Colon (tissue), 2 donors: Measurements from ENCODE around the gene C19orf12.

Source experiments
- FAIRE-seq: peaks from 2 replicates; lab custom pipeline; 2012; peaks lifted over from hg19 to GRCh38; lab: Jason Lieb, UNC
- donor health status: control.
- donor health status: control.

Gene C19orf12

GRCh38 chr19:29695765-29696564, 19.1 kb downstream of the C19orf12 start:
- FAIRE-seq = no peak

GRCh38 chr19:29694669-29695627, 20.1 kb downstream of the C19orf12 start:
- FAIRE-seq = no peak

- no peak for FAIRE-seq
Observed at GRCh38 chr19:29694161-29694560, 20.9 kb downstream of the C19orf12 start.

GRCh38 chr19:29690842-29691241, 24.2 kb downstream of the C19orf12 start:
- no peak for FAIRE-seq

GRCh38 chr19:29687897-29688728, 26.9 kb downstream of the C19orf12 start:
- FAIRE-seq = no peak

- FAIRE-seq = no peak
Observed at GRCh38 chr19:29687244-29687896, 27.7 kb downstream of the C19orf12 start.

GRCh38 chr19:29686285-29686805, 28.7 kb downstream of the C19orf12 start:
- no peak for FAIRE-seq

GRCh38 chr19:29685326-29685725, 29.7 kb downstream of the C19orf12 start:
- no peak for FAIRE-seq

GRCh38 chr19:29683009-29683408, 32.1 kb downstream of the C19orf12 start:
- FAIRE-seq = no peak

- no peak for FAIRE-seq
Observed at GRCh38 chr19:29682236-29682895, 32.7 kb downstream of the C19orf12 start.

- FAIRE-seq = no peak
Observed at GRCh38 chr19:29681422-29682235, 33.4 kb downstream of the C19orf12 start.

- no peak for FAIRE-seq
Observed at GRCh38 chr19:29680937-29681336, 34.1 kb downstream of the C19orf12 start.

- FAIRE-seq = no peak
Observed at GRCh38 chr19:29680447-29680846, 34.6 kb downstream of the C19orf12 start.

GRCh38 chr19:29679598-29680210, 35.4 kb downstream of the C19orf12 start:
- no peak for FAIRE-seq

GRCh38 chr19:29678484-29679106, 36.5 kb downstream of the C19orf12 start:
- FAIRE-seq = no peak

GRCh38 chr19:29677001-29677817, 37.9 kb downstream of the C19orf12 start:
- no peak for FAIRE-seq

GRCh38 chr19:29676586-29676985, 38.5 kb downstream of the C19orf12 start:
- no peak for FAIRE-seq

GRCh38 chr19:29675650-29676186, 39.3 kb downstream of the C19orf12 start:
- no peak for FAIRE-seq
